ENCODE data around the gene PLBD2. TPM values are rescaled to one million over a fixed set of nuclear protein-coding genes. Genes with fewer than 3 reads are reported as not detected.

Gene PLBD2
- total RNA-seq, 1 experiment from 2014 or later: 31.4 TPM

DNA sequence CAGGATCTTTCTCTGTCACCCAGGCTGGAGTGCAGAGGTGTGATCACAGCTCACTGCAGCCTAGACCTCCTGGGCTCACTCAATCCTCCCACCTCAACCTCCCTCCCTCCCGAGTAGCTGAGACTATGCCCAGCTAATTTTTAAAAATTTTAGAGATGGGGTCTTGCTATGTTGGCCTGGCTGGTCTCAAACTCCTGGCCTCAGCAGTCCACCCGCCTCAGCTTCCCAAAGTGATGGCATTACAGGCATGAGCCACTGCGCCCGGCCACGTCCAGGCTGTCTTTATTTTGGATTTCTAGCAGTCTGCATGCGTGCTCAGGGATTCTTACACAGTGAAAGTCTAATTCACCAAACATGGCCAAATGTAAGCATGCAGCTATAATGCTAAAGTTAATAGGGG, 41.3 kb upstream of the PLBD2 start:
- Histone ChIP-seq H3K79me1 (ENCODE audit: insufficient read depth, low read depth, low read length, poor library complexity, severe bottlenecking) (no peaks in the 10 kb centered on the region), H2AK5ac (ENCODE audit: insufficient read length, low read length) (no peak overlapping the region), H3K79me2 (ENCODE audit: insufficient read depth, low read length) (no peaks in the 10 kb centered on the region), H3K27me3 (ENCODE audit: insufficient read depth, low read length) (no peaks in the 10 kb centered on the region), H3K4me1 (ENCODE audit: insufficient read depth, low read length) (no peaks in the 10 kb centered on the region), H2BK15ac (ENCODE audit: low read depth, low read length) (no peak overlapping the region), H3K9me3 (ENCODE audit: control insufficient read depth, low read depth, low read length) (no peaks in the 10 kb centered on the region), H3K23ac (ENCODE audit: insufficient read length, low read depth, low read length) (no peak overlapping the region), H2AFZ (ENCODE audit: low read length) (no peak overlapping the region), H4K5ac (ENCODE audit: insufficient read length, low read depth, low read length) (no peak overlapping the region), H3K4me2 (ENCODE audit: insufficient read depth, insufficient read length, low read length) (no peak overlapping the region), H2BK5ac (ENCODE audit: insufficient read length, low read length) (no peak overlapping the region), H2BK20ac (ENCODE audit: low read depth, low read length, poor library complexity, severe bottlenecking) (no peak overlapping the region), H2BK120ac (ENCODE audit: low read depth, low read length, poor library complexity, severe bottlenecking) (no peak overlapping the region), H4K91ac (ENCODE audit: insufficient read length, low read depth, low read length) (no peak overlapping the region), H4K20me1 (ENCODE audit: control insufficient read depth, insufficient read depth, insufficient read length) (no peaks in the 10 kb centered on the region), H3K23me2 (ENCODE audit: insufficient read length, low read depth, low read length, poor library complexity, severe bottlenecking) (no peaks in the 10 kb centered on the region), H2BK12ac (ENCODE audit: insufficient read length, low read depth, low read length) (no peak overlapping the region), H3K18ac (ENCODE audit: insufficient read length, low read depth, low read length) (no peak overlapping the region), H3K56ac (ENCODE audit: insufficient read length, low read depth, low read length) (no peak overlapping the region), H3T11ph (ENCODE audit: low read length) (no peak overlapping the region), H3K27ac (ENCODE audit: insufficient read length, low read depth, low read length) (no peak overlapping the region), H3K9ac (ENCODE audit: extremely low read depth, insufficient read length, low read length) (no peak overlapping the region), H3K14ac (ENCODE audit: insufficient read depth, low read length) (no peak overlapping the region), H4K8ac (replicated peaks; ENCODE audit: insufficient read length, low read depth, low read length) (no peak overlapping the region), H3K4ac (ENCODE audit: low read depth, low read length) (no peak overlapping the region)
- H3K4me1 Mint-ChIP-seq: peaks cover 3 to 10% of the 10 kb centered on the region in 2 experiments; a peak in 2 of 4 replicates
- TF ChIP-seq, protein P1, sequence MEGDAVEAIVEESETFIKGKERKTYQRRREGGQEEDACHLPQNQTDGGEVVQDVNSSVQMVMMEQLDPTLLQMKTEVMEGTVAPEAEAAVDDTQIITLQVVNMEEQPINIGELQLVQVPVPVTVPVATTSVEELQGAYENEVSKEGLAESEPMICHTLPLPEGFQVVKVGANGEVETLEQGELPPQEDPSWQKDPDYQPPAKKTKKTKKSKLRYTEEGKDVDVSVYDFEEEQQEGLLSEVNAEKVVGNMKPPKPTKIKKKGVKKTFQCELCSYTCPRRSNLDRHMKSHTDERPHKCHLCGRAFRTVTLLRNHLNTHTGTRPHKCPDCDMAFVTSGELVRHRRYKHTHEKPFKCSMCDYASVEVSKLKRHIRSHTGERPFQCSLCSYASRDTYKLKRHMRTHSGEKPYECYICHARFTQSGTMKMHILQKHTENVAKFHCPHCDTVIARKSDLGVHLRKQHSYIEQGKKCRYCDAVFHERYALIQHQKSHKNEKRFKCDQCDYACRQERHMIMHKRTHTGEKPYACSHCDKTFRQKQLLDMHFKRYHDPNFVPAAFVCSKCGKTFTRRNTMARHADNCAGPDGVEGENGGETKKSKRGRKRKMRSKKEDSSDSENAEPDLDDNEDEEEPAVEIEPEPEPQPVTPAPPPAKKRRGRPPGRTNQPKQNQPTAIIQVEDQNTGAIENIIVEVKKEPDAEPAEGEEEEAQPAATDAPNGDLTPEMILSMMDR (conservative IDR thresholded peaks at IDR 0.05): no peak
- no peak overlapping the region for H3K27ac Mint-ChIP-seq
- H3K27me3 Mint-ChIP-seq (ENCODE audit: low read depth): no peaks in the 10 kb centered on the region
- no peak for DNase-seq
- WGBS (ENCODE audit: extremely low coverage, insufficient read length, low lambda C conversion rate): no CpG with 5 or more reads among the region's 6 CpGs
- no peak overlapping the region for H3K4me3 Mint-ChIP-seq
- peaks cover 17 to 43% (median 24%) of the 10 kb centered on the region in 3 experiments for H3K36me3 Mint-ChIP-seq (ENCODE audit: insufficient read depth in 1 of 3, low read depth in 3 of 3)
- H3K9me3 Mint-ChIP-seq: peaks cover 0 to 3% of the 10 kb centered on the region in 2 experiments; a peak in 3 of 5 replicates
